A549 (cell line): Measurements from ENCODE around the gene LATS1. TPM values are rescaled to one million over a fixed set of nuclear protein-coding genes. Genes with fewer than 3 reads are reported as not detected.
A peak's percentile ranks its signal among the peaks of the same experiment; 100 is the strongest.

Source experiments
- ATAC-seq, 2 experiments: fragments of 200-7000 bp in 1 of 2; fragments of >200 bp in 1 of 2; cut with Nextera tagmentation in 1 of 2; cut with Tn5 transposase in 1 of 2; 3 replicates each; pipeline versions ENCODE4 v1.8.0 to v1.9.1; 2018 to 2020; ENCODE audit warnings: mild to moderate bottlenecking in 1 of 2, moderate library complexity in 1 of 2
- CTCF ChIA-PET: fragments of 300-600 bp; sonication (Branson Sonifier 250); formaldehyde crosslinking; extraction: SDS; loops from one replicate; lab custom pipeline; 2021; ENCODE audit warnings: antibody characterized with exemption, inconsistent platforms; lab: Yijun Ruan, JAX
- POLR2A ChIA-PET: fragments of 350-600 bp; formaldehyde crosslinking; extraction: SDS; loops from one replicate; lab custom pipeline; 2021; ENCODE audit warnings: antibody characterized with exemption, inconsistent platforms; lab: Yijun Ruan, JAX
- DNase-seq, 2 experiments: peaks; one replicate each; pipeline versions ENCODE4 v3.0.0 to v3.0.0-alpha.2; 2011 to 2016; ENCODE audit warnings: low read depth in 1 of 2, low spot score in 1 of 2
- FAIRE-seq: peaks from 2 replicates; lab custom pipeline; 2011; peaks lifted over from hg19 to GRCh38; lab: Jason Lieb, UNC
- H3K27ac ChIP-seq, 2 experiments: fragments of >200 bp; sonication (Bioruptor Twin); formaldehyde crosslinking; 3 replicates each; pipeline ENCODE4 v1.5.1; 2016 to 2017
- H3K4me1 ChIP-seq: fragments of >200 bp; sonication (Bioruptor Twin); formaldehyde crosslinking; 3 replicates; pipeline ENCODE4 v1.6.1; 2016
- H3K4me2 ChIP-seq: fragments of >200 bp; sonication (Bioruptor Twin); formaldehyde crosslinking; 3 replicates; pipeline ENCODE4 v1.6.1; 2016
- H3K4me3 ChIP-seq: fragments of >200 bp; sonication (Bioruptor Twin); formaldehyde crosslinking; 3 replicates; pipeline ENCODE4 v1.5.1; 2016
- H3K9me3 ChIP-seq: fragments of >200 bp; sonication (Bioruptor Twin); formaldehyde crosslinking; 3 replicates; pipeline ENCODE4 v1.6.1; 2016
- CBX2 ChIP-seq: fragments of 200-600 bp; sonication (generic); IDR thresholded peaks from 2 replicates; pipeline ENCODE4 v1.6.1; 2016; ENCODE audit warnings: low read depth, mild to moderate bottlenecking, borderline replicate concordance
- CHD2 ChIP-seq: fragments of 150-350 bp; IDR thresholded peaks from 2 replicates; pipeline ENCODE4 v1.6.1; 2014; ENCODE audit warnings: low read length; ENCODE audit not compliant: partially characterized antibody
- CHD4 ChIP-seq: fragments of 200-600 bp; sonication (generic); IDR thresholded peaks from 2 replicates; pipeline ENCODE4 v1.6.1; 2016; ENCODE audit warnings: antibody characterized with exemption, mild to moderate bottlenecking, borderline replicate concordance
- EHF ChIP-seq: fragments of 250-450 bp; sonication (Bioruptor Pico); IDR thresholded peaks from 2 replicates; pipeline ENCODE4 v1.5.0; 2020; ENCODE audit warnings: mild to moderate bottlenecking
- ESRRA ChIP-seq: fragments of 150-350 bp; IDR thresholded peaks from 2 replicates; pipeline ENCODE4 v1.6.1; 2014; ENCODE audit warnings: mild to moderate bottlenecking, low read length, borderline replicate concordance
- FOSB ChIP-seq: fragments of 250-450 bp; sonication (Bioruptor Pico); IDR thresholded peaks from 2 replicates; pipeline ENCODE4 v1.5.0; 2020; ENCODE audit warnings: mild to moderate bottlenecking, moderate library complexity
- HOXB13 ChIP-seq: fragments of 250-450 bp; sonication (Bioruptor Pico); IDR thresholded peaks from 2 replicates; pipeline ENCODE4 v1.5.0; 2020; ENCODE audit warnings: low read depth, mild to moderate bottlenecking, moderate library complexity
- MAFK ChIP-seq: fragments of 450-650 bp; IDR thresholded peaks from 2 replicates; pipeline ENCODE4 v1.6.1; 2014; ENCODE audit not compliant: partially characterized antibody
- MYC ChIP-seq: IDR thresholded peaks from 2 replicates; pipeline ENCODE4 v1.6.1; 2012; ENCODE audit warnings: mild to moderate bottlenecking, inconsistent platforms, low read length, improper control_type of control experiment, borderline replicate concordance
- NFE2L2 ChIP-seq: fragments of 150-350 bp; conservative IDR thresholded peaks from 2 replicates; pipeline ENCODE4 v1.6.1; 2014; ENCODE audit warnings: low read length
- NPAS2 ChIP-seq: fragments of 250-450 bp; sonication (Bioruptor Pico); IDR thresholded peaks from 2 replicates; pipeline ENCODE4 v1.8.0; 2022; ENCODE audit warnings: mild to moderate bottlenecking, moderate library complexity, borderline replicate concordance
- PHF8 ChIP-seq: fragments of 200-600 bp; sonication (generic); IDR thresholded peaks from 2 replicates; pipeline ENCODE4 v1.6.1; 2016; ENCODE audit warnings: low read depth, mild to moderate bottlenecking, antibody characterized with exemption, moderate library complexity, borderline replicate concordance
- POLR2A ChIP-seq: IDR thresholded peaks from 2 replicates; pipeline ENCODE4 v1.6.1; 2012; ENCODE audit warnings: mild to moderate bottlenecking, low read length
- POLR2AphosphoS2 ChIP-seq: conservative IDR thresholded peaks from 2 replicates; pipeline ENCODE4 v1.6.1; 2012; ENCODE audit warnings: low read length, improper control_type of control experiment, inconsistent platforms
- RAD21 ChIP-seq, 2 experiments: fragments of >200 bp in 1 of 2; sonication (Bioruptor Twin) in 1 of 2; formaldehyde crosslinking in 1 of 2; IDR thresholded peaks in 1 of 2; conservative IDR thresholded peaks in 1 of 2; 2 replicates in 1 of 2; 3 replicates in 1 of 2; pipeline ENCODE4 v1.6.1; 2012 to 2018; ENCODE audit warnings: inconsistent platforms in 1 of 2
- RCOR1 ChIP-seq: fragments of 150-350 bp; IDR thresholded peaks from 2 replicates; pipeline ENCODE4 v1.6.1; 2014; ENCODE audit warnings: antibody characterized with exemption, low read length, low read depth
- TFCP2L1 ChIP-seq: fragments of 250-450 bp; sonication (Bioruptor Pico); IDR thresholded peaks from 2 replicates; pipeline ENCODE4 v1.5.0; 2021; ENCODE audit warnings: mild to moderate bottlenecking
- ZNF302 ChIP-seq: fragments of 250-450 bp; sonication (Bioruptor Pico); IDR thresholded peaks from 2 replicates; pipeline ENCODE4 v1.9.0; 2021; ENCODE audit warnings: inconsistent platforms, mild to moderate bottlenecking, moderate library complexity
- ZSCAN20 ChIP-seq: fragments of 250-450 bp; sonication (Bioruptor Pico); IDR thresholded peaks from 2 replicates; pipeline ENCODE4 v1.8.0; 2022; ENCODE audit warnings: mild to moderate bottlenecking, moderate library complexity
- WGBS: methylation state at CpG from one replicate; pipeline ENCODE4 v1.1.6; 2017; ENCODE audit errors: missing lambda C conversion rate; 5-methylcytosine and 5-hydroxymethylcytosine counted together
- polyA plus RNA-seq, 4 experiments: library from polyadenylated mRNA; depleted of rRNA in 3 of 4; stranded (reverse); fragments of >200 nt; fragmentation: RNase III in 1 of 4; extraction: RNeasy Plus Mini Kit Qiagen cat#74134 plus additional on column Dnase treatment in 1 of 4; gene quantifications; 2 replicates in 3 of 4; 3 replicates in 1 of 4; pipeline ENCODE4 v1.2.3, GENCODE V29; 2011 to 2017
- TF ChIP-seq, protein P1 (sequence below): IDR thresholded peaks from 2 replicates; pipeline ENCODE4 v1.6.1; 2012
- TF ChIP-seq, protein P2 (sequence below): fragments of >200 bp; sonication (Bioruptor Twin); formaldehyde crosslinking; IDR thresholded peaks from 3 replicates; pipeline ENCODE4 v1.5.1; 2016
- TF ChIP-seq, protein P3 (sequence below): IDR thresholded peaks from 2 replicates; pipeline ENCODE4 v1.6.1; 2012; ENCODE audit warnings: low read depth, borderline replicate concordance
- TF ChIP-seq, protein P4 (sequence below): fragments of 250-450 bp; sonication (Bioruptor Pico); IDR thresholded peaks from 2 replicates; pipeline ENCODE4 v1.5.0; 2021; ENCODE audit warnings: mild to moderate bottlenecking, moderate library complexity, borderline replicate concordance
- TF ChIP-seq, protein P5 (sequence below): fragments of 200-600 bp; sonication (generic); IDR thresholded peaks from 2 replicates; pipeline ENCODE4 v1.6.1; 2016; ENCODE audit warnings: antibody characterized with exemption, mild to moderate bottlenecking, moderate library complexity

Gene LATS1
- polyA plus RNA-seq, 2 of the 4 experiments (the other 2 are of a cell fraction), result 6.1 to 18.5 TPM

DNA sequence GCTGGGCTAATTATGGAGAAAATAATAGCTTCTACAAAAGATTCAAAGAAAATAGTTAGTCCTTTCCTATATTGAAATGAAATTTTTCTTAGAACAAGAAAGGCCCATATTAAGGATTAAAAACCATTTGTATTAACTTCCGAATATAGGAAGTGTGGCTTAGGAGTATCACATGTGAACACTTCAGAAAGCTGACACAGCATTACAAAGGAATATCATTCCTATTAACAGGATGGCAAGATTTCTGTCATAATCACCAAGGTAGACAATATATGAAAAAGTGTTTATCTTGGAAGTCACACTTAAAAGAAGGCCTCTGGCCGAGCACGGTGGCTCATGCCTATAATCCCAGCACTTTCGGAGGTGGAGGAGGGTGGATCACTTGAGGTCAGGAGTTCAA is 5.4 kb upstream of the LATS1 start:
- FAIRE-seq (no peak), ATAC-seq (no peak), DNase-seq (no peak)
- Histone ChIP-seq H3K4me2 (no peak overlapping the region), H3K27ac (no peak overlapping the region), H3K9me3 (no peaks in the 10 kb centered on the region), H3K4me1 (no peaks in the 10 kb centered on the region), H3K4me3 (no peak overlapping the region)
- 92% methylated on average over 4 of the region's 4 CpGs for WGBS
- POLR2A ChIA-PET, result interaction anchor here (0.7 kb wide), 1 partner anchor 213 kb away, joined by 3 read pairs; no protein-coding TSS in a partner anchor
- CTCF ChIA-PET, result interaction anchor here (0.7 to 1.7 kb wide), 11 partner anchors 9 to 1574 kb away, joined by 3 to 7 read pairs (median 3); no protein-coding TSS in a partner anchor
- TF ChIP-seq, protein P1, sequence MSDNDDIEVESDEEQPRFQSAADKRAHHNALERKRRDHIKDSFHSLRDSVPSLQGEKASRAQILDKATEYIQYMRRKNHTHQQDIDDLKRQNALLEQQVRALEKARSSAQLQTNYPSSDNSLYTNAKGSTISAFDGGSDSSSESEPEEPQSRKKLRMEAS, result no peak
- TF ChIP-seq RCOR1 (no peak), MAFK (peak; percentile 52), FOSB (CRISPR knock-in tag) (no peak)
- TF ChIP-seq, protein P2, sequence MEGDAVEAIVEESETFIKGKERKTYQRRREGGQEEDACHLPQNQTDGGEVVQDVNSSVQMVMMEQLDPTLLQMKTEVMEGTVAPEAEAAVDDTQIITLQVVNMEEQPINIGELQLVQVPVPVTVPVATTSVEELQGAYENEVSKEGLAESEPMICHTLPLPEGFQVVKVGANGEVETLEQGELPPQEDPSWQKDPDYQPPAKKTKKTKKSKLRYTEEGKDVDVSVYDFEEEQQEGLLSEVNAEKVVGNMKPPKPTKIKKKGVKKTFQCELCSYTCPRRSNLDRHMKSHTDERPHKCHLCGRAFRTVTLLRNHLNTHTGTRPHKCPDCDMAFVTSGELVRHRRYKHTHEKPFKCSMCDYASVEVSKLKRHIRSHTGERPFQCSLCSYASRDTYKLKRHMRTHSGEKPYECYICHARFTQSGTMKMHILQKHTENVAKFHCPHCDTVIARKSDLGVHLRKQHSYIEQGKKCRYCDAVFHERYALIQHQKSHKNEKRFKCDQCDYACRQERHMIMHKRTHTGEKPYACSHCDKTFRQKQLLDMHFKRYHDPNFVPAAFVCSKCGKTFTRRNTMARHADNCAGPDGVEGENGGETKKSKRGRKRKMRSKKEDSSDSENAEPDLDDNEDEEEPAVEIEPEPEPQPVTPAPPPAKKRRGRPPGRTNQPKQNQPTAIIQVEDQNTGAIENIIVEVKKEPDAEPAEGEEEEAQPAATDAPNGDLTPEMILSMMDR, result no peak
- TF ChIP-seq, protein P3, sequence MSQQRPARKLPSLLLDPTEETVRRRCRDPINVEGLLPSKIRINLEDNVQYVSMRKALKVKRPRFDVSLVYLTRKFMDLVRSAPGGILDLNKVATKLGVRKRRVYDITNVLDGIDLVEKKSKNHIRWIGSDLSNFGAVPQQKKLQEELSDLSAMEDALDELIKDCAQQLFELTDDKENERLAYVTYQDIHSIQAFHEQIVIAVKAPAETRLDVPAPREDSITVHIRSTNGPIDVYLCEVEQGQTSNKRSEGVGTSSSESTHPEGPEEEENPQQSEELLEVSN, result no peak

DNA sequence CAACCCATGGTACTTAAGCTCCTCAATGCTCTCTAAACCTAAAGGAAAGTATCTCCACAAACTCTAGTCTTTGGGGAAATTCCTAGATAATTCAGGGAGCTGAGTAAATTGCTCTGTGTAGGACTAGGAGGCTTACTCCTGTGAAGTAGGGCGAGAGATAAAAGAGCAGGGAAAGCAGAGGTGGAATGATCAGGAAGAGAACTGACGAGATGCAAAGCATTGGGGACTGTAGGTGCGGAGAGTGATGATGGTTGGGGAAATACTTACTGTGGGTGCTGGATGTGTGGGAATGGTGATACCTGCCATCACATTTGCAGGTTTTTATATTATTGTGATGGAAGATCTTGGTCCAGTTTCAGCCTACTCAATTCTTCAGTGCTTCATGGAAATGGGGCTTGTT is 1.6 kb upstream of the LATS1 start:
- Histone ChIP-seq H3K4me1 (peaks cover 7% of the 10 kb centered on the region; the same call in 1 of the 3 replicates), H3K4me2 (no peak overlapping the region), H3K9me3 (no peaks in the 10 kb centered on the region)
- no peak for ATAC-seq
- no peak for FAIRE-seq
- no peak for DNase-seq
- WGBS, result 93% methylated on average over 3 of the region's 3 CpGs
- TF ChIP-seq, protein P3, result no peak
- TF ChIP-seq RAD21 (conservative IDR thresholded peaks at IDR 0.05 in 1 of 2, IDR thresholded peaks at IDR 0.05 in 1 of 2), result no peak
- no peak for TF ChIP-seq POLR2AphosphoS2
- TF ChIP-seq CHD4, result no peak
- TF ChIP-seq RCOR1, result no peak
- no peak for TF ChIP-seq ZNF302 (CRISPR knock-in tag)
- no peak for TF ChIP-seq HOXB13
- no peak for TF ChIP-seq EHF (CRISPR knock-in tag)
- TF ChIP-seq PHF8, result no peak
- TF ChIP-seq ZSCAN20 (CRISPR knock-in tag), result no peak
- TF ChIP-seq MYC, result no peak
- TF ChIP-seq, all 56 proteins: peak for 0
- Histone ChIP-seq H3K27ac (no peak overlapping the region), H3K4me3 (no peak overlapping the region)
- CTCF ChIA-PET, result no interaction called here
- POLR2A ChIA-PET, result no interaction called here

DNA sequence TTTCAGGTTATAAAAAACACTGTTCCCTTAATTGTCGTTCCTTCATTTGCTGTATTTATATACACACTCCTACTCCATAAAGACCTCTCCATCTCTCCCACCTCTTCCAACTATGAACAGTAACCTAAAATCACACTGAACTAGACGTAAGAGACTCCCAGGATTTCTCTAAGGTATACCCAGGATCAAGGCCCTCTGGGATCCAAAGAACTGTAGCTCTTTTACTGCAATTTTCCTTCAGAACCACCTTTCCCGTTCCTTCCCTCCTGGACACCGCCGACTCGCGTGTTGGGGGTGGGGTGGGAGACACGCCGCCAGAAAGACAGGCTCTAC is 680 bp downstream of the LATS1 start:
- Histone ChIP-seq H3K4me1 (peaks cover 7% of the 10 kb centered on the region; the same call in 1 of the 3 replicates), H3K9me3 (no peaks in the 10 kb centered on the region), H3K27ac (peak overlapping the region; percentile 96 to 99), H3K4me2 (peak overlapping the region; percentile 94), H3K4me3 (peak overlapping the region; percentile 80)
- no peak; a peak in 1 of 6 replicates for ATAC-seq
- 2% methylated on average over 3 of the region's 9 CpGs for WGBS
- FAIRE-seq, result no peak
- ChIA-PET POLR2A (interaction anchor here (0.8 kb wide), 1 partner anchor 151 kb away, joined by 4 read pairs; the partner anchor contains the start of gene GINM1), CTCF (interaction anchor here (0.5 to 1.0 kb wide), 2 partner anchors 14 to 39 kb away, joined by 3 to 4 read pairs; no protein-coding TSS in a partner anchor)
- DNase-seq, result no peak
- TF ChIP-seq, protein P1, result no peak
- TF ChIP-seq MYC (no peak), TFCP2L1 (CRISPR knock-in tag) (no peak), CHD2 (no peak), ESRRA (no peak), NFE2L2 (no peak), FOSB (CRISPR knock-in tag) (no peak), CBX2 (no peak), NPAS2 (CRISPR knock-in tag) (no peak), POLR2A (no peak)
- TF ChIP-seq, protein P4, sequence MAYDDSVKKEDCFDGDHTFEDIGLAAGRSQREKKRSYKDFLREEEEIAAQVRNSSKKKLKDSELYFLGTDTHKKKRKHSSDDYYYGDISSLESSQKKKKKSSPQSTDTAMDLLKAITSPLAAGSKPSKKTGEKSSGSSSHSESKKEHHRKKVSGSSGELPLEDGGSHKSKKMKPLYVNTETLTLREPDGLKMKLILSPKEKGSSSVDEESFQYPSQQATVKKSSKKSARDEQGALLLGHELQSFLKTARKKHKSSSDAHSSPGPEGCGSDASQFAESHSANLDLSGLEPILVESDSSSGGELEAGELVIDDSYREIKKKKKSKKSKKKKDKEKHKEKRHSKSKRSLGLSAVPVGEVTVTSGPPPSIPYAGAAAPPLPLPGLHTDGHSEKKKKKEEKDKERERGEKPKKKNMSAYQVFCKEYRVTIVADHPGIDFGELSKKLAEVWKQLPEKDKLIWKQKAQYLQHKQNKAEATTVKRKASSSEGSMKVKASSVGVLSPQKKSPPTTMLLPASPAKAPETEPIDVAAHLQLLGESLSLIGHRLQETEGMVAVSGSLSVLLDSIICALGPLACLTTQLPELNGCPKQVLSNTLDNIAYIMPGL (CRISPR knock-in tag), result no peak
- TF ChIP-seq, protein P5, sequence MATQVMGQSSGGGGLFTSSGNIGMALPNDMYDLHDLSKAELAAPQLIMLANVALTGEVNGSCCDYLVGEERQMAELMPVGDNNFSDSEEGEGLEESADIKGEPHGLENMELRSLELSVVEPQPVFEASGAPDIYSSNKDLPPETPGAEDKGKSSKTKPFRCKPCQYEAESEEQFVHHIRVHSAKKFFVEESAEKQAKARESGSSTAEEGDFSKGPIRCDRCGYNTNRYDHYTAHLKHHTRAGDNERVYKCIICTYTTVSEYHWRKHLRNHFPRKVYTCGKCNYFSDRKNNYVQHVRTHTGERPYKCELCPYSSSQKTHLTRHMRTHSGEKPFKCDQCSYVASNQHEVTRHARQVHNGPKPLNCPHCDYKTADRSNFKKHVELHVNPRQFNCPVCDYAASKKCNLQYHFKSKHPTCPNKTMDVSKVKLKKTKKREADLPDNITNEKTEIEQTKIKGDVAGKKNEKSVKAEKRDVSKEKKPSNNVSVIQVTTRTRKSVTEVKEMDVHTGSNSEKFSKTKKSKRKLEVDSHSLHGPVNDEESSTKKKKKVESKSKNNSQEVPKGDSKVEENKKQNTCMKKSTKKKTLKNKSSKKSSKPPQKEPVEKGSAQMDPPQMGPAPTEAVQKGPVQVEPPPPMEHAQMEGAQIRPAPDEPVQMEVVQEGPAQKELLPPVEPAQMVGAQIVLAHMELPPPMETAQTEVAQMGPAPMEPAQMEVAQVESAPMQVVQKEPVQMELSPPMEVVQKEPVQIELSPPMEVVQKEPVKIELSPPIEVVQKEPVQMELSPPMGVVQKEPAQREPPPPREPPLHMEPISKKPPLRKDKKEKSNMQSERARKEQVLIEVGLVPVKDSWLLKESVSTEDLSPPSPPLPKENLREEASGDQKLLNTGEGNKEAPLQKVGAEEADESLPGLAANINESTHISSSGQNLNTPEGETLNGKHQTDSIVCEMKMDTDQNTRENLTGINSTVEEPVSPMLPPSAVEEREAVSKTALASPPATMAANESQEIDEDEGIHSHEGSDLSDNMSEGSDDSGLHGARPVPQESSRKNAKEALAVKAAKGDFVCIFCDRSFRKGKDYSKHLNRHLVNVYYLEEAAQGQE, result no peak
